Suppressor macrophage treated with lipopolysaccharide for 1 hour (primary cell): ENCODE data around the gene SRBD1.

ENCODE experiments used
- DNase-seq, 3 donors: peaks; one replicate each; pipeline ENCODE4 v3.0.0-alpha.2; 2020 to 2022

Gene SRBD1

GRCh38 chr2:45345331-45346234, 265.5 kb downstream of the SRBD1 start:
- no peak for DNase-seq

GRCh38 chr2:45344502-45344901, 266.6 kb downstream of the SRBD1 start:
- no peak for DNase-seq

DNA sequence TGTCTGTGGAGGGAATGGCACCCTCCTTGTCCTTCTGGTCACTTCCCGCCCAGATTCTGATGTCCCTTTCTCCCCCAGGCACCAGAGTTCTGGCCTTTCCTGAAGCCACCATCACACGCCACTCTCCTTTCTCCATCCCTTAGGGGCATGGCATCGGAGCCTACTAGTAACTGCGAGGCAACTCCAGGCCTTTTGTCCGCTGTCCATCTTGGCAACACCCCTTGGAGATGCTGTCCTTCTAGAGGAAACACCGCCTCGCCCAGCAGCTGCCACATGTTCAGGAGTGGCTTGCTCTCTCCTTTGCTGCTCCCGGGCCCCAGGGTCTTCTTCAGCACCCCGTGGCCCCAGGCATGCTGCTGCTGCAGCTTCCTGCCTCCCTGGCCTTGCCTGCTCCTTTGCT, 267.0 kb downstream of the SRBD1 start:
- DNase-seq: no peak

DNA sequence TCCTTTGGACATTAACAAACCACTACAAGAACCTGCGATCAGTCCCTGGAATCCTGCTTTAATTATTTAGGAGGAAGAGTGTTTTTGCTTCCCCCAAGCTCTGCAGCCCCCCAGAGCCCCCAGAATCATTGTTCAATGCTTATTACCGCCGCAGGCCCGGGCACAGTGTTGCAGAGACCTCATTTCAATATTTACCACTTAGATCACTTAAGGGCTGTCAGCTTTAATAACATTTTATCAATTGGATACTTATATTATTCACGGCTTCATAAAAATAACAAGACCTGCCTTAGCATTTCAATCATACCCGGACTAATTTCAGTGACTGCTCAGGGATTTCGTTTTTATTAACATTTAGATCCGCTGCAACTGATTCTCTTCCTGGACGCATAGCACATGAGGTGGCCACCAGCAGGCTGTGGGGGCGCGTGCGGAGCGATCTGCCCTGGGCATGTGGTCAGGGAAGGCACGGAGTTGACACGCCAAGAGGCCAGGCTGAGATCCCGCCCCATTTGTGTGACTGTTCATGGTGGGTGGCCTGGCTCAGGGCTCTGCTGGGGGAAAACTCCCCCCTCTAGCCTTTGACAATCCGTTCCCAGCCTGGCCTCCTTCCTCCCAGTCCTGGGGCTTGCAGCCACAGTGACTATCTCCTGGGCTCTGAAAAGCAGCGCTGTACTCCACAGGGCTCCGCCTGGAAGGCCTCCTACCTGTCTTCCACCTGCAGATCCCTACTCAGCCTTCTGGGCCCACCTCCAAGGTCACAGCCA, 267.6 kb downstream of the SRBD1 start:
- DNase-seq: no peak

DNA sequence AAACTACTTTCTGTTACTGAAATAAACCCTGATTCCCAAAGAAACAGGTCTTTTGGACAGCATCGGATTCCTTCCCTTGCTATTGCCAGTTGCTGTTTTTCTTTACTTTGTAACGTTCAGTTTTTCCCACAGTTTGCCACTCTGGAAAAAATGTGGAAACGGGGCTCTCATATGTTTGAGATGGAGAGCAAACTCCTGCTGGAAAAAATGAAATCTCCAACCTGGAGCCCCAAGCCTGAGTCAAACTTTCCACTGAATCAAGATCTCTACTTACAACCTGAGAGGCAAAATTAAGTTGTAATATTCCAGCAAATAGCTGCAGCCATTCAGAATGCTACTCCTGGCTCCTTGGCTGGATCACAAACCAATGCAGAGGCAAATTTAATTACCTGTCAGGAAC, 270.7 kb downstream of the SRBD1 start:
- DNase-seq: no peak

DNA sequence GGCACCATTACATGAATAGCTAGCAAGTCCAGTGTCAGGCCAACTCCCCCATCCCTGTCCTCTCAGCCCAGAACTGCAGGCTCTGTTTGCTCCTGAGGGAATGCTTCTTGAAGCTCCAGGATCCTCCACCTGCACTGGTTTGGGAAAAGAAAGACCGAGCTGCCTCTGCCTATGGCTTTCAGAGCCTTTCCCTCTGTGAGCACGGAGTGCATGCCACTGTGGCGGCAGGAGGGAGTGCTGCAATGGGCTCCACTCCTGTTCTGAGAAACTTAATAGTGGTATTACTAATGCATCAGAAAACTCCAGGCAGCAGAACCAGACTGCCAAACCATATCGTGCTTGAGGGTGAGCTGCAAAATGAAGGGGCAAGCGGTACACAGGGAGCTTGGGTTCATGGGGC, 271.8 kb downstream of the SRBD1 start:
- no peak for DNase-seq
